HepG2 (cell line): ENCODE measurements around the gene CDCP2. TPM values are rescaled to one million over a fixed set of nuclear protein-coding genes. Genes with fewer than 3 reads are reported as not detected.

Experiments used
- ATAC-seq: fragments of 200-7000 bp; cut with Tn5 transposase; 3 replicates; pipeline ENCODE4 v1.9.1; 2020; ENCODE audit warnings: mild to moderate bottlenecking, moderate library complexity
- BruUV-seq: library from RNA; stranded (reverse); fragments of 400-500 nt; replicated peaks from 2 replicates; lab custom pipeline; 2021; lab: Mats Ljungman, UMichigan
- CTCF ChIA-PET: fragments of 300-600 bp; formaldehyde crosslinking; extraction: SDS; loops from one replicate; lab custom pipeline; 2021; ENCODE audit warnings: low total read pairs, inconsistent platforms, low intra/inter-chr PET ratio; lab: Yijun Ruan, JAX
- POLR2A ChIA-PET: fragments of 350-600 bp; sonication (Branson Sonifier 250); formaldehyde crosslinking; loops from one replicate; lab custom pipeline; 2020; ENCODE audit warnings: antibody characterized with exemption, inconsistent platforms; lab: Yijun Ruan, JAX
- DNase-seq: peaks from one replicate; pipeline ENCODE4 v3.0.0-alpha.2; 2015; ENCODE audit warnings: low spot score
- FAIRE-seq: peaks from 3 replicates; lab custom pipeline; 2011; peaks lifted over from hg19 to GRCh38; lab: Jason Lieb, UNC
- H2AFZ ChIP-seq: one replicate; pipeline ENCODE4 v1.6.1; 2011; ENCODE audit warnings: low read length, inconsistent platforms
- H3K27ac ChIP-seq: fragments of 300-600 bp; 3 replicates; pipeline ENCODE4 v1.8.0; 2011; ENCODE audit warnings: mixed run types, mild to moderate bottlenecking, mixed read lengths, low read length, inconsistent platforms; ENCODE audit not compliant: insufficient read depth; ENCODE audit errors: extremely low read length
- H3K27me3 ChIP-seq, 2 experiments: fragments of 200-600 bp in 1 of 2; 2 replicates in 1 of 2; 3 replicates in 1 of 2; pipeline versions ENCODE4 v1.6.0 to v1.8.0; 2011; ENCODE audit warnings: low read length in 2 of 2, mild to moderate bottlenecking in 2 of 2, moderate library complexity in 2 of 2, inconsistent platforms in 1 of 2; ENCODE audit not compliant: insufficient read depth in 2 of 2, control insufficient read depth in 1 of 2
- H3K36me3 ChIP-seq, 2 experiments: fragments of 200-600 bp in 1 of 2; replicated peaks in 1 of 2; 2 replicates in 1 of 2; 3 replicates in 1 of 2; pipeline versions ENCODE4 v1.5.1 to v1.8.0; 2011; ENCODE audit warnings: low read length in 2 of 2, inconsistent platforms in 1 of 2; ENCODE audit not compliant: insufficient read depth in 2 of 2, control insufficient read depth in 1 of 2
- H3K4me1 ChIP-seq: 2 replicates; pipeline ENCODE4 v1.5.1; 2012; ENCODE audit warnings: low read length, inconsistent platforms; ENCODE audit not compliant: insufficient read depth
- H3K4me2 ChIP-seq: 2 replicates; pipeline ENCODE4 v1.6.0; 2011; ENCODE audit warnings: low read depth, low read length, inconsistent platforms
- H3K4me3 ChIP-seq, 3 experiments: fragments of 200-600 bp in 1 of 3; sonication (generic), shearing (Covaris generic) in 1 of 3; replicated peaks in 1 of 3; 2 replicates each; pipeline ENCODE4 v1.5.1; 2011 to 2016; ENCODE audit warnings: low read length in 3 of 3, inconsistent platforms in 2 of 3, low read depth in 2 of 3, mild to moderate bottlenecking in 2 of 3, control low read depth in 1 of 3, mixed read lengths in 1 of 3; ENCODE audit not compliant: insufficient read depth in 1 of 3
- H3K79me2 ChIP-seq: one replicate; pipeline ENCODE4 v1.6.1; 2011; ENCODE audit warnings: low read length, inconsistent platforms; ENCODE audit not compliant: insufficient read depth
- H3K9ac ChIP-seq: 2 replicates; pipeline ENCODE4 v1.6.0; 2011; ENCODE audit warnings: mild to moderate bottlenecking, low read depth, low read length, inconsistent platforms; ENCODE audit not compliant: insufficient read depth
- H3K9me3 ChIP-seq: 2 replicates; pipeline ENCODE4 v1.5.1; 2012; ENCODE audit warnings: mild to moderate bottlenecking, low read length
- H4K20me1 ChIP-seq: 2 replicates; pipeline ENCODE4 v1.6.0; 2011; ENCODE audit warnings: inconsistent platforms, mild to moderate bottlenecking, low read length, moderate library complexity; ENCODE audit not compliant: insufficient read depth
- ARID2 ChIP-seq: sonication (generic); formaldehyde crosslinking; IDR thresholded peaks from 2 replicates; pipeline ENCODE4 v1.8.1; 2022; ENCODE audit warnings: mild to moderate bottlenecking, missing genetic modification reagents, borderline replicate concordance
- ISX ChIP-seq: sonication (generic); formaldehyde crosslinking; conservative IDR thresholded peaks from 2 replicates; pipeline ENCODE4 v1.5.0; 2020; ENCODE audit warnings: missing genetic modification reagents
- KDM4B ChIP-seq: sonication (generic); formaldehyde crosslinking; IDR thresholded peaks from 2 replicates; pipeline ENCODE4 v1.4.0; 2020; ENCODE audit warnings: missing genetic modification reagents
- PLRG1 ChIP-seq: fragments of 450-650 bp; conservative IDR thresholded peaks from 2 replicates; pipeline ENCODE4 v1.6.1; 2016
- TAF15 ChIP-seq: fragments of 200-400 bp; formaldehyde crosslinking; IDR thresholded peaks from one replicate; pipeline ENCODE4 v1.6.1; 2018; ENCODE audit warnings: mild to moderate bottlenecking, low read depth, low read length; ENCODE audit not compliant: poor library complexity, severe bottlenecking
- TEF ChIP-seq: sonication (generic); formaldehyde crosslinking; IDR thresholded peaks from 2 replicates; pipeline ENCODE4 v1.5.0; 2020; ENCODE audit warnings: missing genetic modification reagents
- ZFP36L2 ChIP-seq: sonication (generic); formaldehyde crosslinking; IDR thresholded peaks from 2 replicates; pipeline ENCODE4 v1.4.0; 2020; ENCODE audit warnings: missing genetic modification reagents
- ZSCAN25 ChIP-seq: sonication (generic); formaldehyde crosslinking; IDR thresholded peaks from 2 replicates; pipeline ENCODE4 v1.8.0; 2022; ENCODE audit warnings: mild to moderate bottlenecking, missing genetic modification reagents
- WGBS: methylation state at CpG from one replicate; pipeline ENCODE4 v1.1.6; 2017; ENCODE audit warnings: low lambda C conversion rate; 5-methylcytosine and 5-hydroxymethylcytosine counted together
- in situ Hi-C: cut with HindIII; loops from 2 replicates; pipeline ENCODE4 v1.10.0; 2017; ENCODE audit warnings: low pct_unique_long_range_greater_than_20kb; ENCODE audit not compliant: extremely low pct_ligation_motif_present
- intact Hi-C: fragments of 100-400 bp; cut with micrococcal nuclease; formaldehyde crosslinking; loops from one replicate; pipeline ENCODE4 v1.10.0; 2022; ENCODE audit not compliant: unreplicated experiment
- polyA plus RNA-seq, 8 experiments: library from polyadenylated mRNA; depleted of rRNA in 3 of 8; stranded (reverse) in 7 of 8; unstranded in 1 of 8; fragments of >200 nt; fragmentation: Illumina TruSeq in 4 of 8; extraction: Trizol in 4 of 8; gene quantifications; 2 replicates each; pipeline versions ENCODE4 v1.2.1 to v1.2.3, GENCODE V29; 2011 to 2016; ENCODE audit warnings: low read depth in 4 of 8, missing spikeins in 1 of 8, mixed read lengths in 1 of 8; ENCODE audit not compliant: insufficient read depth in 1 of 8
- total RNA-seq, 5 experiments: library from RNA; depleted of rRNA; stranded (reverse); fragments of >200 nt; fragmentation: Illumina TruSeq; extraction: Trizol; gene quantifications; 2 replicates each; pipeline ENCODE4 v1.2.3, GENCODE V29; 2016; ENCODE audit warnings: low read depth in 1 of 5

The CDCP2 gene
- total and polyA plus RNA-seq, 2 of the 13 experiments (the other 11 are each of a cell fraction or from before 2014, with no cell fraction given) = not detected

DNA sequence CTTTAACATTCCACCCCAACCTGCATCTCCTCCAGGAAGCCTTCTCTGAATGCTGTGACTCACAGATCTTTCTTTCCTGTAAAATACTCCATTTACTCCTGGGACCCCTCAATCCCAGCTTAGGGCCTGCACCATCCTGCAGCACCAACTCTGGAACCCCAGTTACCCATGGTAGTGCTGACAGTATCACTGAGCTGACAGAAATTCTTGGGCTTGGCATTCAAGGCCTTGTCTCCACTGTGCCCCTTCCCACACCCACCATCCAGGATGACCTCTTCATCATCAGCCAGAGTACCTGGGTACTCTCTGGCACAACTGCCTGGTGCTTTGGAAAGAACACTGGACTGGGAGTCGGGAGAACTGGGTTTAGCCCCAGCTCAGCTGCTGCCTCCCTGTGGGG is 38.7 kb upstream of the CDCP2 start (continued):
- TF ChIP-seq ARID2 (CRISPR knock-in tag) (no peak), TEF (CRISPR knock-in tag) (no peak), ISX (CRISPR knock-in tag) (no peak), ZFP36L2 (CRISPR knock-in tag) (no peak), PLRG1 (no peak), KDM4B (CRISPR knock-in tag) (no peak), TAF15 (no peak)
- TF ChIP-seq, all 625 proteins: peak for 0

GRCh38 chr1:54190526-54190925 is 37.7 kb upstream of the CDCP2 start:
- Histone ChIP-seq H3K9ac (no peak overlapping the region), H3K27ac (no peak overlapping the region), H3K27me3 (no peaks in the 10 kb centered on the region), H3K4me1 (no peaks in the 10 kb centered on the region), H3K79me2 (no peaks in the 10 kb centered on the region), H3K36me3 (peaks cover 4 to 6% of the 10 kb centered on the region in 2 experiments; a peak in 1 of 5 replicates), H4K20me1 (no peaks in the 10 kb centered on the region), H2AFZ (no peak overlapping the region), H3K4me2 (no peak overlapping the region), H3K4me3 (no peak overlapping the region), H3K9me3 (no peaks in the 10 kb centered on the region)
- intact Hi-C loops (no loop called here), in situ Hi-C loops (no loop called here)
- ATAC-seq = no peak
- POLR2A ChIA-PET = interaction anchor here (1.4 kb wide), 1 partner anchor 10 kb away, joined by 3 read pairs; the partner anchor contains the start of genes CYB5RL and MRPL37
- DNase-seq = no peak
- no TSS peak for BruUV-seq
- WGBS = 96% methylated on average over 8 of the region's 9 CpGs
- FAIRE-seq = no peak
- CTCF ChIA-PET = no interaction called here
- TF ChIP-seq ZSCAN25 (CRISPR knock-in tag) = no peak
